HG03097 (cell line): ENCODE measurements around the gene PRKCE.
A peak's percentile ranks its signal among the peaks of the same experiment; 100 is the strongest.

ENCODE experiments used
- ATAC-seq: cut with Tn5 transposase; IDR thresholded peaks from one replicate; pipeline ENCODE4 v1.9.1; 2021; ENCODE audit not compliant: unreplicated experiment, low FRiP score

The PRKCE gene

DNA sequence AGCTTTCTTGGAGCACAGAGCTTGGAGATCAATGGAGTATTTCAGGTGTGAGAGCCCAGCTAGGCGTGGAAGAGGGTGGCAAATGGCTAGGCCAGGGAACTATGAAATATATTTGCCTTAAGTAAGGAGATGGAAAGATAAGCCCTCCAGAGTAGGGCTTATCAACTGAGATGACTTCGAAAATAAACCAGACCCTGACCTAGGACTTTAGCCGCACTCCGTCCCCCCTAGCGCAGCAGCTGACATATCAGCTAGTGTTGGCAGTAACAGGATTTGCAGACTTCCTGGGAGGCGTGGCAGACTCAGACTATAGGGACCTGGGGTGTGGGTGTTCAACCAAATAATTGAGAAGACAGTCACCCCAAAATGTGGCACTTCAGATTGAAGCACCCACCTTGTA lies 518.0 kb downstream of the PRKCE start:
- no peak for ATAC-seq

DNA sequence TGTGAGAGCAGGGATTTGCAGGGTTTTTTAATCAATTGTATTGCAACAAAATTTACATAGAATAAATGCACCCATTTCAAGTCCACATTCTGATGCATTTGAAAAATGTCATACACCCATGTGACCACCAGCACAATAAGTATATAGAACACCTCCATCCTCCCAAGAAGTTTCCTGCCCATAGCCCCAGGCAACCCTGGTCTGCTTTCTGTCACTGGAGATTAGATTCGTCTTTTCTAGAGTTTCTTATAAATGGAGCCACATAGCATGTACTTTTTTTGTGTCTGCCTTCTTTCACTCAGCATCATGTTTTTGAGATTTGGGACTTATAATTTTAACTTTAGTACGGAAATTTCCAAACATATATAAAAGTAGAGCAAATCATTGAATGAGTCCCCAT lies 518.6 kb downstream of the PRKCE start:
- ATAC-seq, result no peak

DNA sequence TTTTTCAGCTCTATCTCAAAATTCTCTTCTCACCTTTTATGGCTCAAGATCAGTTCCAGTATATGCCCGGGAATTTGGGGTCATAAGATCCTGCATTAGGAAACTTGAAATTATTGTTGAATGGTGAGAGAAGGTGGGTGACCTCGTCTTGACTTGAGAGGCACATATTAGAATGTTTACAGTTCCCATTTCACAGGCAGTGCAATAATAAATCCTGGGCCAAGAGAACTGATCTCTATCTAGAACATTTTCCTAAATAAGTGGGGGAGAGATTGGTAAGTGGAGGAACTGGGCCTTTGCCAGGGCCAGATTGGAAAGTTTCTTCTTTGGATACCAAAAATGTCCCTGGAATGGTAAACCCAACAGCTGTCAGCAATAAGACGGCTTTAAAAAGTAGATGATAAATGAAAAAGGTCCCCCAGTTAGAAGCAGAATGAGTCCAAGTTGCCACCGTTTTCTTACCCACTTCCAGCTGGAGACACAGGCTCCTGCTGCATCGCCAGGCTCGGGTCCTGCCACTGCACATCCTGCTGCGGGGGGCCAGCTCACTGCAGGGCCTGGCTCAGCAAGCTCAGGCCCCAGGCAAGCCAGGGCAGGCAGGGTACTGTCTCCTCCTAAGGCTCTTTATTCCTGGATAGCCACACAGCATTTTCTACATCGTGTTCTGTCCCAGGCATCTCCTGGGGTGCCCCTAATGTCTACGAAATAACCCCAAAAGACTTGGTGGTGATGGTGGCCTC lies 519.3 kb downstream of the PRKCE start:
- no peak for ATAC-seq

GRCh38 chr2:46171411-46171953 lies 520.0 kb downstream of the PRKCE start:
- ATAC-seq, result no peak

- ATAC-seq, result no peak
Measured at GRCh38 chr2:46171996-46172546, 520.6 kb downstream of the PRKCE start.

- ATAC-seq, result no peak
Measured at GRCh38 chr2:46173030-46173429, 521.6 kb downstream of the PRKCE start.

DNA sequence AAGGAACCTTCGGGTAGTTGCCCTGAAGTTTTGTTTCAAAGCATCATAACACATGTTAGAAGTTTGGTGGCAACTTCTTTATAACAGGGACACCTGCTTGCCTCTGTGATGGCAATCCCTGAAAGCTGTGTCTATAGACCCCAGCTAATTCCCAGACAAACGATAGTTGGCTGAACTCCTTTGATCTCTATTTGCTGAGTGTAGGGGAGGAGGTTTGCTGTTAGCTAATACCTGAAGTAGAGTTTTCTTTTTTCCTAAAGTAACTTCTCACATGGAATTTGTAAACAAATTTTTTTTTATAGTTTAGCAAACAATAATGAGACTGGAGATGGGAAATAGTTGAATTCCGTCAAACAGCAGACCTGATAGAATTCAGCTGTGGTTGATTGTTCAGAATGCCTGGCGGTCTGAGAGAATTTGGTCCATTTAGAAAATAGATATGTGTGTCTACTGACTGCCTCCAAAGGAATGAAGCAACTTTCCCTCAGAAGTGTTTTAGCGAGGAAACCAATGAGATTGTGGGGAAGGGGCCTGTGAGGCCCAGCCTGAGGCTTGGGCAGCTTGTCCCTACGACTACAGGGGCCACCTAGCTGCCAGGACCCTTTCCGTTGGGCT lies 522.3 kb downstream of the PRKCE start:
- ATAC-seq, result no peak

GRCh38 chr2:46174345-46175170 lies 523.1 kb downstream of the PRKCE start:
- no peak for ATAC-seq

GRCh38 chr2:46175419-46175818 lies 523.9 kb downstream of the PRKCE start:
- no peak for ATAC-seq

DNA sequence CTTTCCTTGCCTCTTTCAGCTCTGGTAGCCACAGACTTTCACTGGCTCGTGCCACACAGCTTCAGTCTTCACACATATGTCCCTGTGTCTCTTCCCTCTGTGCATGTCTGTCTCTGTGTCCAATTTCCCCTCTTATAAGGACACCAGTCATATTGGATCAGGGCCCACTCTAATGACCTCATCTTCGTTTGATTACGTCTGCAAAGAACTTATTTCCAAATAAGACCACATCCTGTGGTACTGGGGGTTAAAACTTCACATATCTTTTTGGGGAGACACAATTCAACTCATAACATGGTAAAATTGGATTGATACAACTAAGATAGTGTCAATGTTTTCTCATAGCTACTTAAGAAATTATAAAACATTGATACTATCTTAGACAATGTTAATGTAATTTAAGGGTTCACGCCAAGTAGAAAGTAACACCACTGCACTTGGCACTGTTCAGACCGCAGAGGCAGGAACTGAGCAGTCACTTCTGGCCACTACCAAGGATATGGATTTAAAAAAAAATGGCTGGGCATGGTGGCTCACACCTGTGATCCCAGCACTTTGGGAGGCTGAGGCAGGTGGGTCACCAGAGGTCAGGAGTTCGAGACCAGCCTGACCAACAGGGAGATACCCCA lies 526.1 kb downstream of the PRKCE start:
- no peak for ATAC-seq

- ATAC-seq, result no peak
Measured at GRCh38 chr2:46179037-46179621, 527.7 kb downstream of the PRKCE start.

- ATAC-seq, result no peak
Measured at GRCh38 chr2:46180189-46180588, 528.7 kb downstream of the PRKCE start.

DNA sequence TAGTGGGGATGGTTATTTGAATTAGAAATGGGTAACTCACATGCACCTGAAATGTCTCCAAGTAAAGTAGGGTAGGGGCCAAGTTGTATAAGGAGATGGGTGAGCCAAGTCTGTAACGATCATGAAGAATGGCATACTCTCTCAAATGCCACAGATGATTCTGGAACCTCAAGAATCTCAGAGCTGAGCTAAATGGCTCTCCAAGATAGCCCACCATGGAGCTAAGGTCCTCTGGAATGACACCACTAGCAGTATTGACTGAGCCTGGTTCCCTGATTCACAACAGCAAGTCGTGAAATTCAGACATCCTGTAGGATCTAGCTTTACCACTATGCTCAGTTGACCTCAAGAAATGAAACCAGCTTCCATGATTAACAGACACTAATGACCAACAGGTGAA lies 529.8 kb downstream of the PRKCE start:
- no peak for ATAC-seq

GRCh38 chr2:46181789-46182530 lies 530.5 kb downstream of the PRKCE start:
- no peak for ATAC-seq

- no peak for ATAC-seq
Measured at GRCh38 chr2:46183426-46183825, 532.0 kb downstream of the PRKCE start.

- no peak for ATAC-seq
Measured at GRCh38 chr2:46184794-46185583, 533.5 kb downstream of the PRKCE start.

GRCh38 chr2:46187112-46187618 lies 535.7 kb downstream of the PRKCE start:
- ATAC-seq, result peak; percentile 57

GRCh38 chr2:46188041-46188716 lies 536.7 kb downstream of the PRKCE start:
- ATAC-seq, result no peak
